Ovary (tissue), 3 donors: ENCODE measurements around the gene TSC22D4.

Experiments used
- EP300 ChIP-seq: sonication (generic); formaldehyde crosslinking; IDR thresholded peaks from one replicate; pipeline ENCODE4 v1.6.1; 2017; ENCODE audit warnings: antibody characterized with exemption
- POLR2A ChIP-seq: fragments of 450-650 bp; IDR thresholded peaks from one replicate; pipeline ENCODE4 v1.6.1; 2017; ENCODE audit warnings: antibody characterized with exemption, mild to moderate bottlenecking, moderate library complexity
- TF ChIP-seq, protein P1 (sequence below), 3 donors: fragments of 450-650 bp in 2 of 3; fragments of 200-600 bp in 1 of 3; IDR thresholded peaks; one replicate each; pipeline versions ENCODE4 v1.5.1 to v1.8.0; 2016 to 2022; ENCODE audit warnings: antibody characterized with exemption in 3 of 3, mild to moderate bottlenecking in 1 of 3
- donor health status: DM: no; HTN: no; CAD: no.

DNA sequence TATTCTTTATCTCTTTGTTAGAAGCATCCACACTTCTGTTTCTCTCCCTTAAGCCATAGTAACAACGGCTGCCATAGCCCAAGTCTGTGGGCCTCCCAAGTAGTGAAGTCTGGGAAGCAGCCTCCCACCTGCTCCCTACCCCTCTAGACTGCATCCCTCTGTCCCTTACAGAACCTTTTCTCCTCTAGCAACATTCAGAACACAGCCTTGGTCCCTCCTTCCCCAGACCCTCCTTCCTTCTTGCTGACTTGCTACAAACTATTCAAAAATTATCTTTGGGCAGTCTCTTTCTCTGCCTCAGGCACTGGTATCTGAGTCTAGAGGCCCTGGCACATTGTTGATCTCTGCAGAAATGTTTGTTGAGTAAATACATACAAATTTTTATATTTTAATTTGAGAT lies 2.5 kb upstream of the TSC22D4 start:
- TF ChIP-seq POLR2A, result no peak
- TF ChIP-seq, protein P1, sequence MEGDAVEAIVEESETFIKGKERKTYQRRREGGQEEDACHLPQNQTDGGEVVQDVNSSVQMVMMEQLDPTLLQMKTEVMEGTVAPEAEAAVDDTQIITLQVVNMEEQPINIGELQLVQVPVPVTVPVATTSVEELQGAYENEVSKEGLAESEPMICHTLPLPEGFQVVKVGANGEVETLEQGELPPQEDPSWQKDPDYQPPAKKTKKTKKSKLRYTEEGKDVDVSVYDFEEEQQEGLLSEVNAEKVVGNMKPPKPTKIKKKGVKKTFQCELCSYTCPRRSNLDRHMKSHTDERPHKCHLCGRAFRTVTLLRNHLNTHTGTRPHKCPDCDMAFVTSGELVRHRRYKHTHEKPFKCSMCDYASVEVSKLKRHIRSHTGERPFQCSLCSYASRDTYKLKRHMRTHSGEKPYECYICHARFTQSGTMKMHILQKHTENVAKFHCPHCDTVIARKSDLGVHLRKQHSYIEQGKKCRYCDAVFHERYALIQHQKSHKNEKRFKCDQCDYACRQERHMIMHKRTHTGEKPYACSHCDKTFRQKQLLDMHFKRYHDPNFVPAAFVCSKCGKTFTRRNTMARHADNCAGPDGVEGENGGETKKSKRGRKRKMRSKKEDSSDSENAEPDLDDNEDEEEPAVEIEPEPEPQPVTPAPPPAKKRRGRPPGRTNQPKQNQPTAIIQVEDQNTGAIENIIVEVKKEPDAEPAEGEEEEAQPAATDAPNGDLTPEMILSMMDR (IDR thresholded peaks at IDR 0.05), result no peak
- no peak for TF ChIP-seq EP300
